T-helper 22 cell (primary cell): ENCODE results near the gene YTHDC1.
"Not testable (repeated sequence)": the region's sequence is repeated elsewhere in the genome, so short reads cannot be mapped to it uniquely, and the experiment has no call there.

Source experiments
- DNase-seq: peaks from one replicate; pipeline ENCODE4 v3.0.0-alpha.2; 2020; ENCODE audit warnings: low read depth

The YTHDC1 gene

GRCh38 chr4:68288393-68288740 is 61.5 kb downstream of the YTHDC1 start:
- DNase-seq, result no peak

GRCh38 chr4:68287704-68288392 is 62.0 kb downstream of the YTHDC1 start:
- no peak for DNase-seq

GRCh38 chr4:68283714-68284113 is 66.2 kb downstream of the YTHDC1 start:
- no peak for DNase-seq

- no peak for DNase-seq
These were observed 66.8 kb downstream of the YTHDC1 start for GRCh38 chr4:68283095-68283494.

GRCh38 chr4:68281796-68282740 is 67.8 kb downstream of the YTHDC1 start:
- DNase-seq, result not testable (repeated sequence)

- no peak for DNase-seq
These were observed 71.9 kb downstream of the YTHDC1 start for GRCh38 chr4:68278029-68278428.

GRCh38 chr4:68277627-68278026 is 72.3 kb downstream of the YTHDC1 start:
- DNase-seq, result no peak

- DNase-seq, result no peak
These were observed 77.0 kb downstream of the YTHDC1 start for GRCh38 chr4:68272860-68273259.

- DNase-seq, result no peak
These were observed 77.5 kb downstream of the YTHDC1 start for GRCh38 chr4:68272380-68272779.

- DNase-seq, result no peak
These were observed 78.0 kb downstream of the YTHDC1 start for GRCh38 chr4:68271851-68272357.

GRCh38 chr4:68267433-68267944 is 82.4 kb downstream of the YTHDC1 start:
- no peak for DNase-seq

- DNase-seq, result no peak
These were observed 84.9 kb downstream of the YTHDC1 start for GRCh38 chr4:68264875-68265565.
